ENCODE measurements around the gene CLPSL2.

Gene CLPSL2

DNA sequence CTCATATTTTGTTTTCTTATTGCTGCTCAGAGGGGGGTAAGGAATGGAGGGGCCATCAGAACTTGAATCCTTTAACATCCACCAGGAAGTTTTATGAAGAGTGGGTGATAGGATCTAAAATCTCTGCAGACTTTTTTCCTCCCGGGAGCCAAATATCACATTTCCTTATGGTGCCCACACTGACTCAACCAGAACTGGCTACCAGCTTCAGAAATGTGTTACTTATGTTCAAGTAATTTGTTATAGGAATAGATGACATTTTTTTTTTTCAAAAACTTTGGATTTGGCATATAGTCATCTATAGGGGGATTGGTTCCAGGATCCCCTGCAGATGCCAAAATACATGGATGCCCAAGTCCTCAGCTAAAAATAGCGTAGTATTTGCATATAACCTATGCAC is 47.2 kb downstream of the CLPSL2 start:
- no peak overlapping the region for H4K8ac ChIP-seq (ENCODE audit: low read length)
- no peak overlapping the region for H2BK120ac ChIP-seq (ENCODE audit: low read depth, low read length)
- no peak overlapping the region for H3K14ac ChIP-seq (ENCODE audit: low read length in 2 of 2)
- no peaks in the 10 kb centered on the region for H3K4me1 ChIP-seq (ENCODE audit: control insufficient read depth, insufficient read depth, low read depth, low read length)
- H4K91ac ChIP-seq (ENCODE audit: low read length), result no peak overlapping the region
- no peak overlapping the region for H2AK5ac ChIP-seq (ENCODE audit: low read length, severe bottlenecking)
- H3K9me3 ChIP-seq (ENCODE audit: control insufficient read depth, low read length), result no peaks in the 10 kb centered on the region
- no peaks in the 10 kb centered on the region for H3K79me1 ChIP-seq (replicated peaks; ENCODE audit: low read length, poor library complexity, severe bottlenecking)
- no CpG with 5 or more reads among the region's 2 CpGs for WGBS
- no peak overlapping the region for H3K4me3 ChIP-seq (ENCODE audit: insufficient read depth in 1 of 2, low read depth in 1 of 2, low read length in 2 of 2)
- H3K27ac ChIP-seq (ENCODE audit: low read length, poor library complexity, severe bottlenecking), result no peak overlapping the region
- no peak for DNase-seq
- H2BK12ac ChIP-seq (ENCODE audit: low read length in 2 of 2), result no peak overlapping the region
- no peak overlapping the region for H2AFZ ChIP-seq (ENCODE audit: low read depth, low read length)
- H3K23ac ChIP-seq (ENCODE audit: low read length in 2 of 2), result no peak overlapping the region
- H2BK15ac ChIP-seq (ENCODE audit: low read depth, poor library complexity, severe bottlenecking), result no peak overlapping the region
- no peak overlapping the region for H3K4ac ChIP-seq (ENCODE audit: low read depth in 1 of 2, low read length in 2 of 2)
- no peaks in the 10 kb centered on the region for H3K36me3 ChIP-seq (ENCODE audit: control insufficient read depth in 1 of 2, insufficient read depth in 2 of 2, low read depth in 1 of 2, low read length in 2 of 2)
- H3K18ac ChIP-seq (ENCODE audit: low read depth in 1 of 2, low read length in 2 of 2), result no peak overlapping the region
- no peak overlapping the region for H3K4me2 ChIP-seq (ENCODE audit: low read length, poor library complexity, severe bottlenecking)
- peaks cover 0 to 3% of the 10 kb centered on the region in 2 experiments for H3K27me3 ChIP-seq (ENCODE audit: control insufficient read depth in 1 of 2, insufficient read depth in 1 of 2, low read length in 2 of 2)
- H2BK5ac ChIP-seq (ENCODE audit: low read depth, low read length, poor library complexity, severe bottlenecking), result no peak overlapping the region
- H3K9ac ChIP-seq (ENCODE audit: low read length), result no peak overlapping the region

DNA sequence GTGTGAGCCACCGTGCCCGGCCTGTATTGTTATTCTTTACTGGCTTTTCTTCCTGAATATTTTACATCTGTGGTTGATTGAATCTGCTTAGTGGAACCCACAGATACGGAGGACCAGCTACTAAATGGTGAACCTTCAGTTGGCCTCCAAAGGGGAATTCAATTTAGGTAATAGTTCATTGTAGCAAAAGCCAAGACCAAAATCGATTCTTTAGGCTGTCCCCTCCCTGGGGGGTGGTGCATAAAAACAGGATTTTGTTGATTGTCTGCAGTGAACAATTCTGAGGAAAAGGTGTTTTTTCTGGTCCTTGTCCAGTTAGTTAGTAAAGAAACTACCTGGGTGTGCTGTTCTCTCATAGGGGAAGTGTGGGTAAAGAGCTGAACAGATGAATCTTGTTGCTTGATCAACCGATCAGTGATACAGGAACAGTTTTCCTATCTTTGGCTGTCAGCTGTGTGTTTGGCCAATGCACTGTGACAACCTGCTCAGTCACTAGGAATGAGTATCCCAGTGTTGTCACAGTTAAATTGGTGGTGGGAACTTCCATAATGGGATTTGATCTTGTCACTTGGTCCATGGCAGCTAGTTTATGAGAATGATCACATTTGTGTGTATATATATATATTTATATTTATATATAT is 48.3 kb downstream of the CLPSL2 start:
- H3K4ac ChIP-seq (ENCODE audit: low read depth in 1 of 2, low read length in 2 of 2), result no peak overlapping the region
- H3K36me3 ChIP-seq (ENCODE audit: control insufficient read depth in 1 of 2, insufficient read depth in 2 of 2, low read depth in 1 of 2, low read length in 2 of 2), result no peaks in the 10 kb centered on the region
- H3K9me3 ChIP-seq (ENCODE audit: control insufficient read depth, low read length), result no peaks in the 10 kb centered on the region
- H2AFZ ChIP-seq (ENCODE audit: low read depth, low read length), result no peak overlapping the region
- no peak overlapping the region for H3K27ac ChIP-seq (ENCODE audit: low read length, poor library complexity, severe bottlenecking)
- H3K27me3 ChIP-seq (ENCODE audit: control insufficient read depth in 1 of 2, insufficient read depth in 1 of 2, low read length in 2 of 2), result no peaks in the 10 kb centered on the region
- no peak overlapping the region for H2BK12ac ChIP-seq (ENCODE audit: low read length in 2 of 2)
- no peak overlapping the region for H4K8ac ChIP-seq (ENCODE audit: low read length)
- H3K4me3 ChIP-seq (ENCODE audit: insufficient read depth in 1 of 2, low read depth in 1 of 2, low read length in 2 of 2), result no peak overlapping the region
- no peak overlapping the region for H2BK120ac ChIP-seq (ENCODE audit: low read depth, low read length)
- H3K23ac ChIP-seq (ENCODE audit: low read length in 2 of 2), result no peak overlapping the region
- H3K18ac ChIP-seq (ENCODE audit: low read depth in 1 of 2, low read length in 2 of 2), result no peak overlapping the region
- WGBS, result 89% methylated on average over 5 of the region's 5 CpGs
- H3K9ac ChIP-seq (ENCODE audit: low read length), result no peak overlapping the region
- no peak overlapping the region for H3K4me2 ChIP-seq (ENCODE audit: low read length, poor library complexity, severe bottlenecking)
- H2BK5ac ChIP-seq (ENCODE audit: low read depth, low read length, poor library complexity, severe bottlenecking), result no peak overlapping the region
- H3K4me1 ChIP-seq (ENCODE audit: control insufficient read depth, insufficient read depth, low read depth, low read length), result no peaks in the 10 kb centered on the region
- H2AK5ac ChIP-seq (ENCODE audit: low read length, severe bottlenecking), result no peak overlapping the region
- no peak for DNase-seq
- no peaks in the 10 kb centered on the region for H3K79me1 ChIP-seq (replicated peaks; ENCODE audit: low read length, poor library complexity, severe bottlenecking)
- H2BK15ac ChIP-seq (ENCODE audit: low read depth, poor library complexity, severe bottlenecking), result no peak overlapping the region
- no peak overlapping the region for H4K91ac ChIP-seq (ENCODE audit: low read length)
- no peak overlapping the region for H3K14ac ChIP-seq (ENCODE audit: low read length in 2 of 2)

Measured in mesenchymal stem cell (in vitro differentiated cells and primary cell).